Left kidney (tissue), 2 donors: ENCODE measurements around the gene SCP2. TPM values are rescaled to one million over a fixed set of nuclear protein-coding genes. Genes with fewer than 3 reads are reported as not detected.
"Not testable (repeated sequence)": the region's sequence is repeated elsewhere in the genome, so short reads cannot be mapped to it uniquely, and the experiment has no call there.

Experiments used
- DNase-seq: peaks from one replicate; pipeline ENCODE4 v3.0.0-alpha.2; 2013
- polyA plus RNA-seq: library from polyadenylated mRNA; unstranded; fragments of 120-200 nt; gene quantifications from one replicate; pipeline ENCODE4 v1.2.1, GENCODE V29; 2013; ENCODE audit not compliant: insufficient read length

SCP2 gene
- polyA plus RNA-seq, 1 donor = 205 TPM

DNA sequence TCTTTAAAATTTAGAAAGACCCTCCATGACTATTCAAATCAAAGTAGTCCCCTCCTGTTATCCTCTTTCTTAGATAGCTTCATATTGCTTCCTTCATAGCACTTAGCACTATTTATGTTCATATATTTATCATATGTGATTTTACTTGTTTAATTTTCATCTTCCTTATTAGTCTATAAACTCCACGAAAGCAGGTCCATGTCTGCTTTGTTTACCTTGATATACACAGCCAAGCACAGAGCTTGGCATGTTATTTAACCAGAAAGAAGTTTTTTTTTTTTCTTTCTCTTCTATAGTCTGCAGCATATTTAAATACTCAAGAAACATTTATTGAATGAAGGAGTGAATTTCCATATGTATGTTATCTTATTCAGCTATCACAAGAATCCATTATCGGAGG lies 36.0 kb downstream of the SCP2 start:
- no peak for DNase-seq

DNA sequence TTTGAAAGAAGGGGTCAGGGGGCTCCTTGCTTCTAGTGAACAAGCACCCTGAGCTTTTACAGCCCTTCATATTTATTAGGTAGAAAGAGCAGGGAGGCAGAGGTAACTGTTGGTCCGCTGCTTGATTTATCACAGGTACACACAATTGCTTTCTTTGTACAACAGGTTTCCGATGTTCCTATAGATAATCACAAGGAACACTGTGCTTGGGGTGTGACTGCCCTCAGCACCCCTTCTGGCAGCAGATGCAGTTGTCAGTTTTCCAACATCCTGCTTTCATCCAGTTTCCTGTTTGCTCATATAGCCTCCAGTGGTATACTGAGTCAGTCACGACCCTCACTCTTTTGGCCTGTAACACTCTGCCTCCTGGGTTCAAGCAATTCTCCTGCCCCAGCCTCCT lies 40.6 kb downstream of the SCP2 start:
- DNase-seq = no peak

DNA sequence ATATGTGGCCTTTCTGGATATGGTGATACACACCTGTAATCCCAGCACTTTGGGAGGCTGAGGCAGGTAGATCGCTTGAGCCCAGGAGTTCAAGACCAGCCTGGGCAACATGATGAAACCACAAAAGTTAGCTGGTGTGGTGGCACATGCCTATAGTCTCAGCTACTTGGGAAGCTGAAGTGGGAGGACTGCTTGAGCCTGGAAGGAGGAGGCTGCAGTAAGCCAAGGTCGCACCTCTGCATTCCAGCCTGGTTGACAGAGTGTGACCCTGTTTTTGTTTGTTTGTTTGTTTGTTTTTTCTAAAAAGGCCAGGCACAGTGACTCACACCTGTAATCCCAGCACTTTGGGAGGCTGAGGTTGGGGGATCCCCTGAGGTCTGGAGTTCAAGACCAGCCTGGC lies 42.2 kb downstream of the SCP2 start:
- not testable (repeated sequence) for DNase-seq

DNA sequence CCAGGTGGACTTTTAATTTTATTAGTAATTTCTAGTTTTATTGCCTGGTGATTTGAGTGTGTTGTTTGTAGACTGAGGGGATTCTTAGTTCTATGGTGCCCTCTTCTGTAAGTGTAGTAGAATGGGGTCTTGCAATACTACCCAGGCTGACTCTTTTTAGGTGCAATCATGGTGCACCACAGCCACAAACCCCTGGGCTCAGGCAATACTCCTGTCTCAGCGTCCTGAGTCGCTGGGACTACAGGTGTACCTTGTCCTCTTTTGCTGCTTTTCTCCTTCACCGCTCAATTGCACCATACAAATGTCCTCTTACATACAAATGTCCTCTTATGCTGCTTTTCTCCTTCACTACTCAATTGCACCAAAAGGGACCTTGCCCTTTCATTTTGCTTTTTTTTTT lies 43.1 kb downstream of the SCP2 start:
- peak; percentile 13 for DNase-seq

DNA sequence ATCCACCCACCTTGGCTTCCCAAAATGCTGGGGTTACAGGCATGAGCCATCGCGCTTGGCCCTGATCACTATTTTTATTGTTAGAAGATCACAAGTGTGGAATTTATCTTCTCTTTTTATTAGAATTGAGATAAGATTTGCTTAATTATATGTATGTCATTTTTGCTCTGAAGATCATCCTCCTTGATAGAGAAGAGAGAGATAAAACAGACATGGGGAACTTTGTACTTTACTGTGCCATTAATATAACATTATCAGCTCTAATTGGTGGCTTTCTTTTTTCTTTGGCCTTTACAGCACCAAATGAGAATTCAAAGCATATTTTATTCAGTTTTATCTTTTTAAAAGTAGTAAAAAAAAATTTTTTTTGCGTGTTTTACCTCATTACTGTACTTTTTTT lies 46.8 kb downstream of the SCP2 start:
- DNase-seq = no peak

DNA sequence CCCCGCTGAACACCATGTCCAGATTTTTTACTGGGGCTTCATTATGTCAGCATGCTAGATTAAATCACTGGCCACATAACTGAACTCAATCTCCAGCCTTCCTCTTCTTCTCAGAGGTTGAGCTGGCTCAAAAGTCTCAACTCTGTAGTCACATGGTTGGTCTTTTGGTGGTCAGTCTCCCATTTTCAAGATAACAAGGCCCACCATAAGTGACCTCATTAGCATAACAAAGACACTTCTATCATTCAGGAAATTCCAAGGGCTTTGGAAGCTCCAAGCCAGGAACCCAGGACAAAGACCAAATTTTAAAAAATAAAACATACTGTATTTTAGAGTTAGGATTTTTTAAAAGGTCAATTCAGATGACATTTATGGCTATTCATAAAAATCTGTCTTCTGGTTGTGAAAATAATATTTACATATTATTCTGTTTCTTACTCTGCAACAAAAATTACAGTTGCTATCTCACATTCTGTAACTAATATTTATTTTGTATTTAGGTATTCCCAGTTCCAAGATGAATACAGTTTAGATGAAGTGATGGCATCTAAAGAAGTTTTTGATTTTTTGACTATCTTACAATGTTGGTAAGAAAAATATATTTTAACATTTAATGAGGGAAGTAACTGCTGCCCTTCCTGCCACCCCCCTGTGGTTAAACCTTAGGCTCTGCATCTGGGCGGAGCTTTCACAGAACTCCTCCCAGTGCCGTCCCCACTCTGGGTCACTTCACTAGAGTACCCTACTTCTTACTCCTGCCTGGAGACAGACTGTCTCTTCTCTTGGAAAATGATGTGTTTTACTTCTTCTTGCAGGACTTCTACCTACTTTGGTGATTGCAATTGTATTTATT lies 49.3 kb downstream of the SCP2 start:
- DNase-seq = no peak

DNA sequence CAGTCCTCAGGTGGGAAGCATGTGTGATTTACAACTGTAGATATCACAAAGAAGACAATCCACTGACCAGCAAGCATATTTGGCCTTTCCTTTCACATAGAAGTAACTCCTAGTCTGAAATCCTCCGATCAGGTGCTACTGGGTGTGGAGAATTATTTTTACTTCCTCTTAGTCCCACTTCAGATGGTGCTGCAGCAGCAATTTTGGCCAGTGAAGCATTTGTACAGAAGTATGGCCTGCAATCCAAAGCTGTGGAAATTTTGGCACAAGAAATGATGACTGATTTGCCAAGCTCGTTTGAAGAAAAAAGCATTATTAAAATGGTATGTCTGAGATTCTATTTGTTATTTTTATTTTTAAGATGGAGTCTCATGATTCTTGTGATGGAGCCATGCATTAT lies 51.0 kb downstream of the SCP2 start:
- no peak for DNase-seq

DNA sequence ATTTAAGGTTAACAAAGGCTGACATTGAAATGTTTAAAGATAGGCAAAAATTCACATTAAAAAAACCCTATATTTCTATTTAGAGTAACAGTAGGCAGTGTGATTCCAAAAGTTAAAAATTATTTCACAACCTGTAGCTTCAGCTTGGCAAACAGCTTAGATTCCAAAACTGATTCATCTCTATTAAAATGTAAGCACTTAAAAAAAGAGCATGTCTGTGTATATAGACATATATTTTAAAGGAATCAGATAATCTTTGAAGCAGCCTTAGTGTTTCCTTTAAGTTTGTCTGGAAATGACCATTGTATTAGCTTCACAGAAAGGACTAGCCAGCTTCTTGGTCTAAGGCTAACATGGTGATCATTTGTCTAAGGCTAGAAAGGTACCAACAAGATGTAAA lies 65.7 kb downstream of the SCP2 start:
- not testable (repeated sequence) for DNase-seq

DNA sequence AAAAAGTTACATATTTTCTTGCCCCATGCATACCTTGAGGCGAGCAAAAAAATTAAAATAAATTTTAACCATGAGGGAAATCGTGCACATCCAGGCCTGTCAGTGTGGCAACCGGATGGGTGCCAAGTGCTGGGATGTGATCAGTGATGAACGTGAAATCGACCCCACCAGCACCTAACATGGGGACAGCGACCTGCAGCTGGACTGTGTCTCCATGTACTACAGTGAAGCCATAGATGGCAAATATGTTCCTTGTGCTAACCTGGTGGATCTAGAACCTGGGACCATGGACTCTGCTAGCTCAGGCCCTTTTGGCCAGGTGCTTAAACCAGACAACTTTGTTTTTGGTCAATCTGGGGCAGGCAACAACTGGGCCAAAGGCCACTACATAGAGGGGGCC lies 67.6 kb downstream of the SCP2 start:
- DNase-seq = no peak

DNA sequence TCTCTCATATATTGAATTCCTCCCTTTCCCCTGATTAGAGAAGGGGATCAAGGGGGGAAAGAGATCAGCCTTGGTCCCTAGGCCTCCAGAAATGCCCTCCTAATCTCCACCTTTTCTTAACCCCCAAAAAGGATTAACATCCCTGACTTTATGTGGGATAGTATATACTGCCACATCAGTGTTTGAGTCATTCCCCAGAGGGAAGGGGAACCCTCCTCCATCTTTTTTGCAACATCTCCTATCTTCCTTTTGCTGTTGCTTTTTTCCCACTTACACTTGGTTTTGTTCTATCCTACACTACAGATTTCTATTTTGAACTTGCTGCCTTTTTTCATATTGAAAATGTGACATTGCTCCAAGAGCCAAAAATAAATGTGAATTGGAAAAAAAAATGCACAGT lies 69.6 kb downstream of the SCP2 start:
- no peak for DNase-seq

DNA sequence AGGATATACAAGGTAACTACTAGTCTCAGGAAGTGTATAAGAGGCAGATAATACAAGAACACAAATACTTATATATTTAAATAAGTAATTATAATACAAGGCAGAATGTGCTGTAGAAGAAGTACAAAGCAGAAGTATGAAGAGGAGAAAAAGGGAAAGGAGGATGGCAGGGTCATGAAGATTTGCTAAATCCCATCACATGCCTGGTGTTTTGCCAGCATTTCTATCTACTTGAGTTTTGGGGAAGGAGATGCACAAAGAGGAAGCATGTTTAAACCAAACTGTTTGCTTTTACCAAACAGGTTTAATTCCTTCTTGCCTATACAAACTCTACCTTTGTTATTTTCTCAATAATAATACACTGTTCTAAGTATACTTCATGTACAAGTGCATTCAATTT lies 74.1 kb downstream of the SCP2 start:
- DNase-seq = no peak

DNA sequence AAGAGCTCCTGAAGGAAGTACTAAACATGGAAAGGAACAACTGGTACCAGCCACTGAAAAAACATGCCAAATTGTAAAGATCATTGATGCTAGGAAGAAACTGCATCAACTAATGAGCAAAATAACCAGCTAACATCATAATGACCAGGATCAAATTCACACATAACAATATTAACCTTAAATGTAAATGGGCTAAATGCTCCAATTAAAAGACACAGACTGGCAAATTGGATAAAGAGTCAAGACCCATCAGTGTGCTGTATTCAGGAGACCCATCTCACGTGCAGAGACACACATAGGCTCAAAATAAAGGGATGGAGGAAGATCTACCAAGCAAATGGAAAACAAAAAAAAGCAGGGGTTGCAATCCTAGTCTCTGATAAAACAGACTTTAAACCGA lies 79.5 kb downstream of the SCP2 start:
- not testable (repeated sequence) for DNase-seq

DNA sequence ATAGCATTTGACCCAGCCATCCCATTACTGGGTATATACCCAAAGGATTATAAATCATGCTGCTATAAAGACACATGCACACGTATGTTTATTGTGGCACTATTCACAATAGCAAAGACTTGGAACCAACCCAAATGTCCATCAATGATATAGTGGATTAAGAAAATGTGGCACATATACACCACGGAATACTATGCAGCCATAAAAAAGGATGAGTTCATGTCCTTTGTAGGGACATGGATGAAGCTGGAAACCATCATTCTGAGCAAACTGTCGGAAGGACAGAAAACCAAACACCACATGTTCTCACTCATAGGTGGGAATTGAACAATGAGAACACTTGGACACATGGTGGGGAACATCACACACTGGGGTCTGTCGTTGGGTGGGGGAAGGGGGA lies 83.2 kb downstream of the SCP2 start:
- not testable (repeated sequence) for DNase-seq

DNA sequence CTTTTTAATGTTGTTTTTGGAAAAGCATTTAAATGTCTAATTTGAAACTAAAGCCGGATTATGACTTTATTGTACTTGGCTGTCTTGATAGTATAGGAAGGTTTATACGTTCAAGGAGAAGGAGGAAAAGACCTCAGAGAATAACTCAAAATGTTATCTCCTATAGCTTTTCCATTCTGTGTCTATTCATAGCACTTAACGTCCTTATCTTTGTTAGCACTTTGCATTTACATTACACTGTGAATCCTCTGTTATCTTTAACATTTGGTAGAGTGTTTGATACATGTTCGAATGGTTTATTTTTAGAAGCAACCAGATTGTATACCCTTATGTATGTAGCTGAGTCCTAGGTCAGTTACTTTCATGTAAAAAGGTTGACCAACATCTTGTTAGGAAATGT lies 84.1 kb downstream of the SCP2 start:
- no peak for DNase-seq

DNA sequence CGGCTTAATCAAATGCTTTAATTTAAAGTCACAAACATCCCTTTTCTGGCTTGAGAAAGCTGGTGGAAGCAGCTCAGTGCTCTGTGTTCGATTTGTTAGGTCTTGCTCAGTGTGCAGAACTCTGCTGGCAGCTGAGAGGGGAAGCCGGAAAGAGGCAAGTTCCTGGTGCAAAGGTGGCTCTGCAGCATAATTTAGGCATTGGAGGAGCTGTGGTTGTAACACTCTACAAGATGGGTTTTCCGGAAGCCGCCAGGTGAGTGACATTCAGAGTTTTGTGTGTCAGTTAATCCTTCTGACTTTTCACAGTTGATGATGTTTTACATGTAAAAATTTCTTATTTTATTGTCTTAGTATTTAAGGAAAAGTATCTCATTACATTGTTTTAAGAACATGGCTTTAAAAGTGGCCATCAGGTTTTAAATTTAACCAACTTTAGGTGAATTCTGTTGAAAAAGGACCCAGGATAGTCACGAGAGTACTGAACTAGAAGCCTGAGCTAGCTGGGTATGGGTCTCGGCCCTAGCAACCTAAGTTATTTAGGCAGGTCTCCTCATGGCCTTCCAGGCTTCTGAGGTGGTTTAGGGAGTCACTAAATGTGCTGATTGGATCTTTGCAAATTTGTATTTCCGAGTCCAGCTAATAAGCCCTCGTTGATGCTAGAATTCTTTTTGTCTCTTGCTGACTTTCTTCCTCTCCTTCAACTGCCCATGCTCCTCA lies 87.9 kb downstream of the SCP2 start:
- DNase-seq = peak; percentile 84

DNA sequence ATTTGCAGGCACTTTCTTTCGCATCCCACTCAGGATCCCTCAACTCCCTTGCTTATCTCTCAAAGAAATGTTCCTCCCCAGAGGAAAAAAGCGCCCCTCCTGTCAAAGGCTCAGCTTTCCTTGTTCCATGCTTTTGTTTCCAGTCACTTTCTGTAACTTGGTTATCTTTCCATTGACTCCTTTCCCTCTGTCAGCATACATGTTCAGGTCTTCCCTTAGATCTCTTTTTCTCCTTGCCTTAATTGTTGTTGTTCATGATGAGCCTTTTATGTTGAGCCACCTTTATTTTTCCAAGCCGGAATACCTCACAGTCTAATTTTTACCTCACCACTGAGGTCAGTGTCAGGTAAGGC lies 88.4 kb downstream of the SCP2 start:
- DNase-seq = no peak

DNA sequence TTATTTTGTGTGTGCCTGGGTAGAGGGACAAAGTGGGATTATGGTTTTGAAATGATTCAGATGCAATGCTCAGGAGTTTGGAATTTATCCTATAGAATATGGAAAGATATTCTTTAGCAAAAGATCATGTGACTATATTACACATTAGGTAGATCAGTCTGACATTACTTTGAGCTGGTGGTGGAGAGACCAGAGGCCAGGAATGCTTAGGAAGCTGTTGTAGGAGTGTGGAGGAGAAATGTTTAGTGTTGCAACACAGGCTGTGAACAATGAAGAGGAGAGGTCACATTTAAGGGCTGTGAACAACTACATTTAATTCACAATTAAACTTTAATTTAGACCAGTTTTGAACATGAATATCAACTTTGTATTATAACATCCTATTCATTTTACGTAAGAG lies 89.6 kb downstream of the SCP2 start:
- no peak for DNase-seq

DNA sequence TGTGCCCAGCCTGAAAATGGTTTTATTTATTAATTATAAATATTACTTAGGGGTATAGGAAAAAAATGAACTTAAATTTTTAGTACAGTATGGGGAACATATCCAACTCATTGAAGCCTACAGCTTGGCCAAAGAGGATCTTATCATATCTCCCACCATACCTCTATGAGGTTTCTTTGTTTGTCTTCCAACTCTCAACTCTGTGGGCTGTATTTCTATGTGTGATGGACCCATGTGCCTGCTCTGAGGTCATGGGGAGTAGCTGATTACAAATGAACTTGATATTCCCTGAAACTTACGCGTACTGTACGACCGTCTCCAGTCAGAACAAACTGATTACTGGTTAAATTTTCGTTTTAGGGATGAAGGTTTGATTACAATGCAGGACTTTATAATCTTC lies 93.5 kb downstream of the SCP2 start:
- no peak for DNase-seq

DNA sequence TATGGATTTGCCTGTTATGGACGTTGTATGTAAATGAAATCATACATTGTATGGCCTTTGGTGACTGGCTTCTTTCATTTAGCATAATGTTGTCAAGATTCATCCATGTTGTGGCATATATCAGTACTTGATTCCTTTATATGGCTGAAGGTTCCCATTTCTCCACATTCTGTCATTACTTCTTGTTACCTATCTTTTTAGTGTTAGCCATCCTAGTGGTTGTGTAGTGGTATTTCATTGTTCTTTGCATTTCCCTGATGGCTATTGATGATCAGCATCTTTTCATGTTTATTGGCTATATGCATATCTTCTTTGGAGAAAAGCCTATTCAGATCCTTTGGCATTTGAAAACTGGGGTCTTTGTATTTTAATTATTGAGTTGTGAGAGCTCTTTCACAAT lies 95.1 kb downstream of the SCP2 start:
- no peak for DNase-seq

DNA sequence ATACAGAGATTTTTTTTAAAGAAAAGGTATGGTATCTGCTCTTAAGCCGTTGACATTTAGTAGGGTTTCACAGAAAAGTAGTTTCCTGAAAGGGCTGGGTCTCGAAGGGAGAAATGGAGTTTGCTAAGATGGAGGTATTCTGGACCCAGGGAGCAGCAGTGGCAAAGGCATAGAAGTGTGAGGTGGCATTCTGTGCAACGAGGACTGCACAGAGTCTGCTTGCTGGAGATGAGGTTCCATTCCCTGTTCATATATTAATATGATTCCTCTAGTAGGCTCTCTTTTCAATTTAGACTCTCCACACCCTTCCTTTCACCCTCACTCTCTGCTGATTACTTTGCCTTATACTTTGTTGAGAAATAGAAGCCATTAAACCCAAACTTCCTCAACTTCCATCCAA lies 96.5 kb downstream of the SCP2 start:
- DNase-seq = no peak

DNA sequence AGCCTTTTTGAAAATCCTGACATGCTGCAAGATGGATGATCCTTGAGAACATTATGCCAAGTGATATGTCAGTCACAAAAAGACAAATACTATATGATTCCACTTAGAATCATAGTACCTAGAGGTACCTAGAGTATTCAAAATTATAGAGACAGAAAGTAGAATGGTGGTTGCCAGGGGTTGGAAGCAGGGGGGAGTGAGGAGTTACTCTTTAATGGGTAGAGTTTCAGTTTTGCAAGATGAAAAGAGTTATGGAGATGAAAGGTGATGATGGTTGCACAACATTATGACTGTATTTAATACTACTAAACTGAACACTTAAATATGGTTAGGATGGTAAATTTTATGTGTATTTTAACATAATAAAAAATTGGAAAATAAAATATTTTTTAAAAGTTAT lies 97.0 kb downstream of the SCP2 start:
- DNase-seq = no peak

DNA sequence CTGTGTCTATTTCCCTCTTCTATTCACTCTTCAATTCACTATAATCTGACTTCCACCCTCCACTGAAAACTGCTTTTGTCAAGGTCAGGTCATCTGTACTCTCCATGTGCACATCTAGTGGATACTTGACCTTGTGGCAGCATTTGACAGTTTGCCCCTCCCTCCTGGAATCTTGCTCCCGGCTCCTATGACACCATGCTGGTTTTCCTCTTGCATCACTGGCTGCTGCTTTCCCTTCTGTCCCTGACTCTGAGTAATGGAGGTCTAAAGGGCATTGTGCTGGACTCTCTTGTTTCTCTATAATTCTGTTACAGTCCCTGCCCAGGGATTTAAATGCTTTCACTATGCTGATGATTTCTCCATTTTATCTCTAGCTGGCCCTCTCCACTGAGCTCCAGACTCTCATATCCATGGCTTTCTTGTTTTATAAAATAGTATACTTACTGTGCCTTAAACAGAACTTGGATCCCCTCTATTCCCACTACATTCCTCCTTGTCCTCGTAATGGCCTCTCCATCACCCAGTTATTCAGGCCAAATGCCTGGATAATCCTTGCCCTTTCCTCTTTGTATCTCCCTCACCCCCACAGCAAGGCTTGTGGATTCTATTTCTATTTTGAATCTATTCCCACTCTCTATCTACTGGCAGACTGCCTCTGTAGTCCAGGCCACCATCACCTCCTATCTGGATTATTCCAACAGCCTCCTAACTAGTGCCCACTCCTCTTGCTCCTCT lies 98.1 kb downstream of the SCP2 start:
- DNase-seq = peak; percentile 55

DNA sequence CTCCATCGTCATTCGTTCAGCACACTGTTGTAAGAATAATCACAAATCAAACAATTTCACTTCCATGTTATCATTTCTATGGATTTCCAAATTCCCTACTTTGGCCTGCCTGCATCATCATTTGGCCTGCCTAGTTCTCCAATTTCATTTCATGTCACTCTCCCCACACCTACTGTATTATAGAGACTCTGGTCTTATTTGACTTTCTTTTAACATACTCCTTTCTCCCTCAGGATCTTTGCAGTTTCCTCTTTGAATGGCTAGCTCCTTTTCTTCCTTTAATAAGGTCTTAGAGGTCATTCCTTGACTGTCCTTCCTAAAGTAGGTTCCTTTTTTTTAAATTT lies 98.7 kb downstream of the SCP2 start:
- no peak for DNase-seq
